ENCODE results near the gene ASPG. TPM values are rescaled to one million over a fixed set of nuclear protein-coding genes. Genes with fewer than 3 reads are reported as not detected.
A peak's percentile ranks its signal among the peaks of the same experiment; 100 is the strongest.

The ASPG gene
- total RNA-seq, 1 experiment from 2014 or later, result 0.17 TPM

DNA sequence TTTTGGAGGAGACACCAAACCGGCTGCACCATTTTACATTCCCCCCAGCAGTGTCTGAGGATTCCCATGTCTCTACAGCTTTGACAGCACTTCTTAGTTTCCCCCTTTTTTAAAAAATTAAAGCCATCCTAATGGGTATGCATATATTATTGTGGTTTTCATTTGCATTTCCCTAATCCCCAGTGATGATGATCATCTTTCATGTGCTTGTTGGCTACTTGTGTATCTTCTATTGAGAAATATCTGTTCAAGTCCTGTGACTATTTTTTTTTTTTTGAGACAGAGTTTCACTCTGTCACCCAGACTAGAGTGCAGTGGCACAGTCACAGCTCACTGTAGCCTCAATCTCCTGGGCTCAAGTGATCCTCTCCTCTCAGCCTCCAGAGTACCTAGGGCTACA lies 23.2 kb upstream of the ASPG start:
- no peaks in the 10 kb centered on the region for H3K36me3 ChIP-seq (replicated peaks; ENCODE audit: control insufficient read depth, insufficient read depth, low read length)
- no peaks in the 10 kb centered on the region for H3K27me3 ChIP-seq (ENCODE audit: control insufficient read depth, insufficient read depth, low read length)
- no peak overlapping the region for H3K4me3 ChIP-seq (ENCODE audit: insufficient read depth, low read depth, low read length)
- no peak for DNase-seq

DNA sequence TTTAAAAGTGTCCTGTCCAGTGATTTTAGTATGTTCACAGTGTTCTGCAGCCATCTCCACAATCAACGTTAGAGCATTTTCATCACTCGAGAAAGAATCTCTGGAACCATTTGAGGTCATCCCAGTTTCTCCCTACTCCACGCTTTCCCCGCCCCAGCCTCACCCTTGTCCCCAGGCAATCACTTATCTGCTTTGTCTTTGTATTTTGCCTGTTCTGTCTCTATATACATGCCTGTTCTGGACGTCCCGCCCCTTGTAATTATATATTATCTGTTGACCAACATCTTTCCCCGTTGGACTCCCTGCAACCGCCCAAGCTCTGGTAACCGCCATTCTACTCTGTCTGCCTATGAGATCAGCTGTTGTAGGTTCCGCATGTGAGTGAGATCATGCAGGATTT lies 21.5 kb upstream of the ASPG start:
- DNase-seq, result no peak
- Histone ChIP-seq H3K4me3 (ENCODE audit: insufficient read depth, low read depth, low read length) (no peak overlapping the region), H3K36me3 (replicated peaks; ENCODE audit: control insufficient read depth, insufficient read depth, low read length) (no peaks in the 10 kb centered on the region), H3K27me3 (ENCODE audit: control insufficient read depth, insufficient read depth, low read length) (no peaks in the 10 kb centered on the region)

DNA sequence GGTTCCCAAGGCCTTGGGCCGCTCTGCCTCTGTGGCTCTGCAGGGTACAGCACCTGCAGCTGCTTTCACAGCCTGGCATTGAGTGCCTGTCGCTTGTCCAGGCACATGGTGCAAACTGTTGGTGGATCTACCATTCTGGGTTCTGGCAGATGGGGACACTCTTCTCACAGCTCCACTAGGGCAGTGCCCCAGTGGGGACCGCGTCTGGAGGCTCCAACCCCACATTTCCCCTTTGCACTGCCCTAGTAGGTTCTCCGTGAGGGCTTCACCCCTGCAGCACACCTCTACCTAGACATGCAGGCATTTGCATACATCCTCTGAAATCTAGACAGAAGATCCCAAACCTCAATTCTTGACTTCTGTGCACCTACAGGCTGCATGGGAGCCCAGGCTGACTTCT lies 19.2 kb upstream of the ASPG start:
- Histone ChIP-seq H3K36me3 (replicated peaks; ENCODE audit: control insufficient read depth, insufficient read depth, low read length) (no peaks in the 10 kb centered on the region), H3K27me3 (ENCODE audit: control insufficient read depth, insufficient read depth, low read length) (no peaks in the 10 kb centered on the region), H3K4me3 (ENCODE audit: insufficient read depth, low read depth, low read length) (no peak overlapping the region)
- no peak for DNase-seq

DNA sequence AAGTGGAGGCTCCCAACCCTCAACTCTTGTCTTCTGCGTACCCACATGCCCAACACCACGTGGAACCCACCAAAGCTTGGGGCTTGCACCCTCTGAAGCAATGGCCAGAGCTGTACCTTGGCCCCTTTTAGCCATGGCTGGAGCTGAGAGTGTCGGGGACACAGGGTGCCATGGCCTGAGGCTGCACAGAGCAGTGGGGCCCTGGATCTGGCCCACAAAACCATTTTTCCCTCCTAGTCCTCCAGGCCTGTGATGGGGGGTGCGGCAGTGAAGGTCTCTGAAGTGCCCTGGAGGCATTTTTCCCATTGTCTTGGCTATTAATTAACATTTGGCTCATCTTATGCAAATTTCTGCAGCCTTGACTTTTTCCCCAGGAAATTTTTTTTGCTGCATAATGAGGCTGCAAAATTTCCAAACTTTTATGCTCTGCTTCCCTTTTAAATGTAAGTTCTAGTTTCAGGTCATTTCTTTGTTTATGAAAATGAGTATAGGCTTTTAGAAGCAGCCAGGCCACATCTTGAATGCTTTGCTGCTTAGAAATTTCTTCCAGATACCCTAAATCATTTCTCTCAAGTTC lies 18.7 kb upstream of the ASPG start:
- no peaks in the 10 kb centered on the region for H3K27me3 ChIP-seq (ENCODE audit: control insufficient read depth, insufficient read depth, low read length)
- no peak for DNase-seq
- H3K4me3 ChIP-seq (ENCODE audit: insufficient read depth, low read depth, low read length), result no peak overlapping the region
- no peaks in the 10 kb centered on the region for H3K36me3 ChIP-seq (replicated peaks; ENCODE audit: control insufficient read depth, insufficient read depth, low read length)

DNA sequence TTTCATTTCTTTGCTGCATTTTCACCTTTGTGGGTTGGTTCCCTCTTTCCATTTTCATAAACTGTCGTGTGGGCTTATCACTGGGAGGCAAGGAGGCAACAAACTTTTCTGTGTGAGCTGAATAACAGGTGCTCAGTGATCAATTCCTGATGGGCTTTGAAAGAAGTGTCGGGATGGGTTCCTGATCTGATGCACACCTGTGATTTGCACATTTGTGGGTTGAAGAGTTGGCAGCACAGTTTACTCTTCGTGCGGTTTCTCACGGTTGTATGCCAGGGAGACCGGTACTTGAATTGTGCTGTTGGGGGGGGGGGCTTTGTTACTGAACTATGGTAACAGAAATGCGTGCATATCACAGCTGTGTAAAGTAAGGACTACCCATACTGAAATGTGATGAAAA lies 16.0 kb upstream of the ASPG start:
- no peak overlapping the region for H3K4me3 ChIP-seq (ENCODE audit: insufficient read depth, low read depth, low read length)
- H3K27me3 ChIP-seq (ENCODE audit: control insufficient read depth, insufficient read depth, low read length), result no peaks in the 10 kb centered on the region
- H3K36me3 ChIP-seq (replicated peaks; ENCODE audit: control insufficient read depth, insufficient read depth, low read length), result no peaks in the 10 kb centered on the region
- DNase-seq, result no peak

DNA sequence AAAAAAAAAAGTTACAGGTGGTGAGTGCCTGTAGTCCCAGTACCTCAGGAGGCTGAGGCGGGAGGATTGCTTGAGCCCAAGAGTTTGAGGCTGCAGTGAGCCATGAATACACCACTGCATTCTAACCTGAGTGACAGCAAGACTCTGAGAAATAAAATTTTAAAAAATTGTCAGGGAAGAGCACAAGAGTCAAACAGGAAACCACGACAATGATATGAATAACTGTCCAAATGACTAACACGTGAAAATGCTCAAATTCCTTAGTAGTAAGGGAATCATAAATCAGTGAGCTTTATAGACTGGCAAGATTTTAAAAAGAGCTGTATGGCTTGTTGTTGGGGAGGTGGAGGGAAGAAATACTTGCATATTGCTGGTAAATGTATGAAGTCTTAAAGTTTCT lies 12.9 kb upstream of the ASPG start:
- H3K36me3 ChIP-seq (replicated peaks; ENCODE audit: control insufficient read depth, insufficient read depth, low read length), result no peaks in the 10 kb centered on the region
- H3K4me3 ChIP-seq (ENCODE audit: insufficient read depth, low read depth, low read length), result no peak overlapping the region
- no peak for DNase-seq
- no peaks in the 10 kb centered on the region for H3K27me3 ChIP-seq (ENCODE audit: control insufficient read depth, insufficient read depth, low read length)

DNA sequence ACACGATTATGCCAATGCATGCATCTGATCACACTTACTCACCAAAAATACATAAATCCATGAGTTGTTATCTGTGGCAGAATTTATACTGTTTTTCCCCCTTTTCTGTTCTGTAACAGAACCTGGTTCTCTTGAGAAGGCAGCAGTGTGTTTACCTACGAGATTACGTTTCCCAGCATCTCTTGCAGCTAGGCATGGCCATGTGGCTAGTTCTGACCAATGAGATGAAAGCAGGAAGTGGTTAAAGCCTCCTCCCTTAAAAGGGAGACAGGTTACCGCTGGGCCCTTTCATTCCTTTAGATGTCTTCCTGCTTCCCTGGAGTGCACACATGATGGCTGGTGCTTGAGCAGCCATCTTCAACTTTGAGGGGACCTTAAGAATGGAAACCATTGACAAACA lies 11.7 kb upstream of the ASPG start:
- Histone ChIP-seq H3K4me3 (ENCODE audit: insufficient read depth, low read depth, low read length) (no peak overlapping the region), H3K36me3 (replicated peaks; ENCODE audit: control insufficient read depth, insufficient read depth, low read length) (no peaks in the 10 kb centered on the region), H3K27me3 (ENCODE audit: control insufficient read depth, insufficient read depth, low read length) (no peaks in the 10 kb centered on the region)
- DNase-seq, result no peak

DNA sequence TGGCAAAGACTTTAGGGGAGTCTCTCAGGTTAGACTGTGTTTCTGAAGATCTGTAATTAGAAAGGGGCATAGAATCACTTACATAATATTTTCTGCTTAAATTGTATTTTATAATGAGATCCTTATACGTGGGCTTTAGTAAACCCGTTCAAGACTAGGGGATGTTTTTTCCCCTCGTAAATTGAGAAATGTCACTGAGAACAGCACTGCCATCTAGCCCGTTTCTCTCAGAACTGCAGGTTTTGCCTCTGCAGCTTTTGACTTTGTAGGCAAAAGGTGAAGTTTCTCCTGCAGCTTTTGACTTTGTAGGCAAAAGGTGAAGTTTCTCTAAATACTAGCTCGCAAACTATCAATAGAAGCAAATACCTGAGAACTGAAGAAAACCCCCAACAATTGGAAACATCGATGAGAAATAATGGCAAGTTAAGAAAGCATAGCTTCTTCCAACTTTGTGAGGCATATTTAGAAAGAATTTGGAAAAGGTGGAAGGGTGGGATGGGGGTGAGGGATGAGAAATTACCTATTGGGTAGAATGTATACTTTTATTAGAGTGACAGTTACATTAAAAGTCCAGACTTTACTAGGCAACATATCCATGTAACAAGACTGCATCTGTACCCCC lies 9.9 kb upstream of the ASPG start:
- Histone ChIP-seq H3K36me3 (replicated peaks; ENCODE audit: control insufficient read depth, insufficient read depth, low read length) (no peaks in the 10 kb centered on the region), H3K4me3 (ENCODE audit: insufficient read depth, low read depth, low read length) (no peak overlapping the region), H3K27me3 (ENCODE audit: control insufficient read depth, insufficient read depth, low read length) (no peaks in the 10 kb centered on the region)
- DNase-seq, result peak; percentile 49

DNA sequence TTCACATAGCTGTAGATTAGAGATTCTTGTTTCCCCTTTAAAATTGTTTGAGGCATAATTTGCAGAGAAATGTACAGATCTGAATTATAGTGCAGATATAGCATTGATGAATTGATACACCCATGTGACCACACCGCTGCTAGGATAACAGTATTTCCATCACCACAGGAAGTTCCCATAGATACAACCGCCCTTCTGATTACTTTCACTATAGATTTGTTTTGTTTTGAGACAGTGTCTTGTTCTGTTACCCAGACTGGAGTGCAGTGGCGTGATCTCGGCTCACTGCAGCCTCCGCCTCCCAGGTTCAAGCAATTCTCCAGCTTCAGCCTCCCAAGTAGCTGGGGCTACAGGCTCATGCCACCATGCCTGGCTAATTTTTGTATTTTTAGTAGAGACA lies 8.8 kb upstream of the ASPG start:
- no peak for DNase-seq
- no peak overlapping the region for H3K4me3 ChIP-seq (ENCODE audit: insufficient read depth, low read depth, low read length)
- no peaks in the 10 kb centered on the region for H3K27me3 ChIP-seq (ENCODE audit: control insufficient read depth, insufficient read depth, low read length)
- no peaks in the 10 kb centered on the region for H3K36me3 ChIP-seq (replicated peaks; ENCODE audit: control insufficient read depth, insufficient read depth, low read length)

DNA sequence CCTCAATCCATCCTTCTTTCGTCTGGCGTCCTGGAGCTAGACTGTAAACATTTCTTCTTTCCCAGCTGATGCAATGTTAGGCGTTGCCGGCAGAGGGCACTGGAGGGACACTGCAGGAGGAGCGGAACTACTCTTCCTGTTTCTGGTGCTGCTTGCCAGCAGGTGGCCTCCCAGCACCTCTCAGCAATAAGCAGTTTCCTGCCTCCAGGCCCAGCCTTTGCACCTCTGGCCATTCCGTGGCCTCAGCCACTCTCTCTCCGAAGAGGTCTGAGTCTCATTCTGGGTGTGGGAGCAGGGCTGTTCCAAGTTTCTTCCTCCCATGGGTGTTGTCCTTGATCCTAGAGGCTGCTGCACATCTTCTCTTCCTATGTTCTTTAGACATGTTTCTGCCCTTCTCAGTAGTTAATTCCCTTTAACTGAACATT lies 7.5 kb upstream of the ASPG start:
- no peaks in the 10 kb centered on the region for H3K36me3 ChIP-seq (replicated peaks; ENCODE audit: control insufficient read depth, insufficient read depth, low read length)
- no peak overlapping the region for H3K4me3 ChIP-seq (ENCODE audit: insufficient read depth, low read depth, low read length)
- peak; percentile 92 for DNase-seq
- no peaks in the 10 kb centered on the region for H3K27me3 ChIP-seq (ENCODE audit: control insufficient read depth, insufficient read depth, low read length)

DNA sequence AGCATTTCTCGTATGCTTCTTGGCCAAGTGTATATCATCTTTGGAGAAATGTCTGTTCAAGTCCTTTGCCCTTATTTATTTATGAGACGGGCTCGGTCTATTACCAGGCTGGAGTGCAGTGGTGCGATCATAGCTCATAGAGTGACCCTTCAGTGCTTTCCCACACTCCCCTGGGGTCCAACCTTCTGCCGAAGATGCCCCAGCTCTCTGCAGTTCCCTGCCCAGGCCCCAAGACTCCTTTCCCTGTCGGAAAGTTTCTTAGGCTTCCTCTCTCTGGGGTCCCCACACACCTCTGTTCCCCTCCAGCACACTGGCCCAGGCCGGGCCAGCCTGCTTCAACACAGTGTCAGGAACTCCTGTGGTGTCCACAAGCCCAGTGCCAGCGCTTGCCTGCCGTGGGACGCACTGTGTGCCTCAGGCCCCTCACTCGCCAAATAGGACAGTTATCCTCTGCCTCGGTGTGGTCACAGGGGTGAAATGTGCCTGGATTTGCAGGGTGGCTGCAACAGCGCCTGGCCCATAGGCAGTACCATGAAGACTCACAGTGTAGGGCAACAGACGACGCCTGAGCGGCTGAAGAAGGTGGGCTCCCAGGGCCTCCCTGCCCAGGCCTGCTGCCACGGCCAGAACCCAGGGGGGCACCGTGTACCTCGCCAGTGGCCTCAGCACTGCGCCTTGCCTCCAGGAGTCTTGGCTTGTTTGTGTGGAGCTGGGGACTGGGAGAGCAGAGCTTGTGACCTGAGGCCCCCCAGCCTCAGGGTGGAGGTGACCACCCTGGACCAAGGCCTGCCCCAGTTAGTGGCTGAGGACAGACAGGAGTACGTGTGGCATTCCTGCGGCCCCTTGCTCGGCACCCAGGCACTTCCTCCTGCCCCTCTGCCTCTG lies 4.9 kb upstream of the ASPG start:
- H3K36me3 ChIP-seq (replicated peaks; ENCODE audit: control insufficient read depth, insufficient read depth, low read length), result no peaks in the 10 kb centered on the region
- H3K27me3 ChIP-seq (ENCODE audit: control insufficient read depth, insufficient read depth, low read length), result peaks cover under 1% of the 10 kb centered on the region; the same call in 1 of the 2 replicates
- DNase-seq, result peak; percentile 44
- no peak overlapping the region for H3K4me3 ChIP-seq (ENCODE audit: insufficient read depth, low read depth, low read length)

DNA sequence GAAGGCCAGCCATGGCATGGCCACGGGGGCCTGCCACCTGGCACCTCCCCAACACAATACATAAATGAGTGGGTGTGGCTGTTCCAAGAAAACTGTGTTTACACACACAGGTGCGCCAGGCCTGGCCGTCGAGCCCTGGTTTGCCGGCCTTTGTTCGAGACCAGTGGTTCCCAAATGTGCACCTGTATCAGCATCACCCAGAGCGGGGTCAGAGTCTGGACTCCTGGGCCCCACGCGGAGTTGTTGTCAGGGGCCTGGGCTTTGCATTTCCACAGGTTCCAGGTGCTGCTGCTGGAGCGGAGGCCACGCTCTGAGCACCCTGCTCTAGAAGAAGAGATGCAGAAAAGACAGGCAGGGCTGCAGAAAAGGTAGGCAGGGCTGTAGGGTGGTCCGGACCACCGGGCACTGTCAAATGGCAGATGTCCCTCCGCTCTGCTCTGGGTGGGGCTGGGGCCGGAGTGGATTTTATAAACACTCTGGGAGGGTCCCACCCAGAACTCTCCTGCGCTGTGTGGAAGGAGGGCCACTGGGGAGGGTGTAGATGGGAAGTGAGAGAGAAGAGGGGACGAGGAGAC lies 4.2 kb upstream of the ASPG start:
- Histone ChIP-seq H3K27me3 (ENCODE audit: control insufficient read depth, insufficient read depth, low read length) (peaks cover 8% of the 10 kb centered on the region), H3K4me3 (ENCODE audit: insufficient read depth, low read depth, low read length) (no peak overlapping the region), H3K36me3 (replicated peaks; ENCODE audit: control insufficient read depth, insufficient read depth, low read length) (no peaks in the 10 kb centered on the region)
- DNase-seq, result peak; percentile 41

DNA sequence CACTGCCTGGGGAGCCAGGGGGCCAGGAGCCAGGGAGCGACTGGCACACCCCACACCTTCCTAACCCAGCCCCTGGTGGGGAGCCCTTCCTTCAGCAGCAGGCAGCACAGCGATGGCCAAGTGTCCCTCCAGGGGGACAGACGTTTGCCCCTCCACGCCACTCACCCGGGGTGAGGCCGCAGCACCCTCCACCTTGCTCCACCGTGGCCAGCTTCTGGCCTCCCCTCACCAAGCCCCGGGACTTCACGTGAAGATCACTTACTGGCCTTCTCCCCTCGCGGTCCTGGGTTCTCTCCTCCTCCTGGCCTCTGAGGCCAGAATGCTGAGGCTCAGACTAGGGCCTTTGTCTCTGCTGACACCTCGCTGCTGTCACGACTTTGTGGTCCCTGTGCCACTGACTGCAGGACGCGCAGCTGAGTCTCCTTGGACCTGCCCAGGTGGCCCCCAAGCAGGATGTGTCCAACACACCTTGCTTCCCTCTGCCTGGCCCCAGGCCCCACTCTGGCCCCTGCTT lies 3.5 kb upstream of the ASPG start:
- DNase-seq, result peak; percentile 54
- H3K36me3 ChIP-seq (replicated peaks; ENCODE audit: control insufficient read depth, insufficient read depth, low read length), result no peaks in the 10 kb centered on the region
- H3K27me3 ChIP-seq (ENCODE audit: control insufficient read depth, insufficient read depth, low read length), result peaks cover 10% of the 10 kb centered on the region
- no peak overlapping the region for H3K4me3 ChIP-seq (ENCODE audit: insufficient read depth, low read depth, low read length)

DNA sequence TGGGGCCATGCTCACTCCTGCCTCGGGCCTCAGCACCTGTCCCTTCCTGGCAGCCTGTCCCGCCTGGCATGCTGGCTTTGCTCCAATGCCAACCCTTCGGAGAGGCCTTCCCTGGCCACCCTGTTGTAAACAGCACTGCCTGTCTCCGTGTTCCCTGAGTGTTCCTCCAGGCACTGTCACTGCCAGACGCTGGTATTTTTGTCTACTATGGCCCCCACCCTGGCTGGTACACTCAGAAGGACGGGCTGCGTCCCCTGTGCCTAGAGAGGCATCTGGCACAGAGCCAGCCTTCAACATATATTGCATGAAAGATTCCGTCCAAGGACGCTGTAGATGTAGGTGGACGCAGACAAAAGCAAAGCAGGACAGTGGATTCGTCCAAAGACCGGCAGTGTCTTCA lies 2.7 kb upstream of the ASPG start:
- Histone ChIP-seq H3K27me3 (ENCODE audit: control insufficient read depth, insufficient read depth, low read length) (peaks cover 10% of the 10 kb centered on the region), H3K36me3 (replicated peaks; ENCODE audit: control insufficient read depth, insufficient read depth, low read length) (no peaks in the 10 kb centered on the region), H3K4me3 (ENCODE audit: insufficient read depth, low read depth, low read length) (no peak overlapping the region)
- DNase-seq, result no peak
